HCT116 (cell line): ENCODE results near the gene DEF6. TPM values are rescaled to one million over a fixed set of nuclear protein-coding genes. Genes with fewer than 3 reads are reported as not detected.

Experiments used
- ATAC-seq: fragments of 200-7000 bp; cut with Tn5 transposase; 2 replicates; pipeline ENCODE4 v1.9.1; 2020; ENCODE audit warnings: mild to moderate bottlenecking, moderate library complexity
- BruUV-seq: library from RNA; stranded (reverse); fragments of 400-500 nt; replicated peaks from 2 replicates; lab custom pipeline; 2021; lab: Mats Ljungman, UMichigan
- CTCF ChIA-PET: fragments of 300-600 bp; sonication (Branson Sonifier 250); formaldehyde crosslinking; loops from one replicate; lab custom pipeline; 2021; ENCODE audit warnings: antibody characterized with exemption; lab: Charles Lee
- POLR2A ChIA-PET: fragments of 300-600, 350-600 bp; sonication (Branson Sonifier 250); formaldehyde crosslinking; loops from one replicate; lab custom pipeline; 2021; ENCODE audit warnings: antibody characterized with exemption; lab: Charles Lee
- RAD21 ChIA-PET, 2 experiments: fragments of 300-600 bp; sonication (Branson Sonifier 250); formaldehyde crosslinking; loops; one replicate each; lab custom pipeline; 2023; ENCODE audit warnings: low total read pairs in 2 of 2; ENCODE audit not compliant: uncharacterized antibody in 2 of 2, unreplicated experiment in 2 of 2, low non-redundant PET in 1 of 2; lab: Charles Lee
- DNase-seq: peaks from one replicate; pipeline ENCODE4 v3.0.0-alpha.2; 2010; ENCODE audit warnings: low read depth, low spot score
- H2AFZ ChIP-seq: fragments of 200-600 bp; shearing (Covaris generic), sonication (generic); 2 replicates; pipeline ENCODE4 v1.6.1; 2017; ENCODE audit warnings: low read depth, mixed run types, mixed read lengths, antibody characterized with exemption, low read length; ENCODE audit not compliant: poor library complexity, severe bottlenecking
- H3K27ac ChIP-seq: 2 replicates; pipeline ENCODE4 v1.5.1; 2012; ENCODE audit warnings: low read depth, low read length
- H3K27me3 ChIP-seq: fragments of 200-600 bp; sonication (generic); 2 replicates; pipeline ENCODE4 v1.6.1; 2016; ENCODE audit warnings: mixed run types, low read length, mixed read lengths; ENCODE audit not compliant: insufficient read depth
- H3K36me3 ChIP-seq, 2 experiments: fragments of 200-500 bp in 1 of 2; fragments of 200-600 bp in 1 of 2; sonication (Bioruptor generic) in 1 of 2; sonication (generic) in 1 of 2; 2 replicates each; pipeline versions ENCODE4 v1.5.1 to v1.6.1; 2014 to 2016; ENCODE audit warnings: low read length in 2 of 2, inconsistent platforms in 1 of 2, mixed read lengths in 1 of 2, mixed run types in 1 of 2; ENCODE audit not compliant: insufficient read depth in 2 of 2, control insufficient read depth in 1 of 2
- H3K4me1 ChIP-seq, 2 experiments: fragments of 200-600 bp in 1 of 2; sonication (generic) in 1 of 2; 2 replicates each; pipeline versions ENCODE4 v1.5.1 to v1.6.1; 2012 to 2017; ENCODE audit warnings: low read length in 2 of 2, inconsistent platforms in 1 of 2, mild to moderate bottlenecking in 1 of 2, mixed read lengths in 1 of 2, mixed run types in 1 of 2, moderate library complexity in 1 of 2; ENCODE audit not compliant: insufficient read depth in 2 of 2, control insufficient read depth in 1 of 2
- H3K4me2 ChIP-seq: fragments of 200-600 bp; sonication (generic); 2 replicates; pipeline ENCODE4 v1.6.1; 2017; ENCODE audit warnings: mixed run types, low read length, mixed read lengths
- H3K4me3 ChIP-seq, 2 experiments: fragments of 200-600 bp in 1 of 2; sonication (generic) in 1 of 2; replicated peaks in 1 of 2; 2 replicates each; pipeline ENCODE4 v1.5.1; 2011 to 2016; ENCODE audit warnings: low read length in 2 of 2, control low read depth in 1 of 2, low read depth in 1 of 2, mild to moderate bottlenecking in 1 of 2, mixed read lengths in 1 of 2, mixed run types in 1 of 2
- H3K79me2 ChIP-seq: fragments of 200-600 bp; sonication (generic); 2 replicates; pipeline ENCODE4 v1.6.1; 2017; ENCODE audit warnings: mild to moderate bottlenecking, mixed run types, low read length, moderate library complexity, mixed read lengths; ENCODE audit not compliant: insufficient read depth
- H3K9ac ChIP-seq: fragments of 200-600 bp; sonication (generic); 2 replicates; pipeline ENCODE4 v1.6.1; 2016; ENCODE audit warnings: low read length, mixed read lengths
- H3K9me2 ChIP-seq: fragments of 200-600 bp; sonication (generic), shearing (Covaris generic); 2 replicates; pipeline ENCODE4 v1.6.1; 2017; ENCODE audit warnings: mixed run types, mild to moderate bottlenecking, moderate library complexity; ENCODE audit not compliant: insufficient read depth
- H3K9me3 ChIP-seq, 2 experiments: fragments of 200-500 bp in 1 of 2; fragments of 200-600 bp in 1 of 2; sonication (Bioruptor generic) in 1 of 2; sonication (generic) in 1 of 2; 2 replicates each; pipeline ENCODE4 v1.6.1; 2014 to 2017; ENCODE audit warnings: low read length in 2 of 2, mixed read lengths in 2 of 2, inconsistent platforms in 1 of 2, low read depth in 1 of 2, mild to moderate bottlenecking in 1 of 2, mixed run types in 1 of 2, moderate library complexity in 1 of 2; ENCODE audit not compliant: control insufficient read depth in 1 of 2, insufficient read depth in 1 of 2
- H4K20me1 ChIP-seq: fragments of 200-600 bp; sonication (generic), shearing (Covaris generic); 2 replicates; pipeline ENCODE4 v1.6.1; 2017; ENCODE audit warnings: mixed run types, mild to moderate bottlenecking, moderate library complexity; ENCODE audit not compliant: insufficient read depth
- EZH2phosphoT487 ChIP-seq: fragments of 200-600 bp; IDR thresholded peaks from 2 replicates; pipeline ENCODE4 v1.6.1; 2018; ENCODE audit warnings: antibody characterized with exemption, borderline replicate concordance
- FOSL1 ChIP-seq: IDR thresholded peaks from 2 replicates; pipeline ENCODE4 v1.6.1; 2012; ENCODE audit warnings: low read depth
- POLR2AphosphoS5 ChIP-seq: IDR thresholded peaks from 2 replicates; pipeline ENCODE4 v1.6.1; 2011; ENCODE audit warnings: mild to moderate bottlenecking, low read depth, low read length, moderate library complexity
- SIN3A ChIP-seq: IDR thresholded peaks from 2 replicates; pipeline ENCODE4 v1.6.1; 2012; ENCODE audit warnings: low read depth
- ZFX ChIP-seq: fragments of 450-650 bp; IDR thresholded peaks from 2 replicates; pipeline ENCODE4 v1.6.1; 2017
- ZNF274 ChIP-seq: fragments of 200-500 bp; sonication (Bioruptor generic); IDR thresholded peaks from 2 replicates; pipeline ENCODE4 v1.6.1; 2014; ENCODE audit warnings: mild to moderate bottlenecking, low read depth, low read length, inconsistent platforms
- intact Hi-C: fragments of 100-400 bp; cut with micrococcal nuclease; formaldehyde crosslinking; loops from 2 replicates; pipeline ENCODE4 v1.10.0; 2022
- total RNA-seq: library from RNA; stranded (reverse); gene quantifications from one replicate; pipeline ENCODE4 v1.2.1, GENCODE V29; 2021; ENCODE audit not compliant: unreplicated experiment
- TF ChIP-seq, protein P1 (sequence below): IDR thresholded peaks from 2 replicates; pipeline ENCODE4 v1.6.1; 2011; ENCODE audit warnings: mild to moderate bottlenecking, low read length, moderate library complexity; ENCODE audit not compliant: insufficient replicate concordance; ENCODE audit errors: extremely low read depth
- TF ChIP-seq, protein P2 (sequence below), 3 experiments: fragments of 200-600 bp in 1 of 3; sonication (generic) in 1 of 3; IDR thresholded peaks in 2 of 3; conservative IDR thresholded peaks in 1 of 3; 2 replicates each; pipeline ENCODE4 v1.5.1; 2012 to 2017; ENCODE audit warnings: low read depth in 2 of 3, low read length in 2 of 3, antibody characterized with exemption in 1 of 3, borderline replicate concordance in 1 of 3, control low read depth in 1 of 3, mild to moderate bottlenecking in 1 of 3, mixed read lengths in 1 of 3, mixed run types in 1 of 3, moderate library complexity in 1 of 3; ENCODE audit not compliant: insufficient read depth in 1 of 3
- TF ChIP-seq, protein P3 (sequence below): IDR thresholded peaks from 2 replicates; pipeline ENCODE4 v1.6.1; 2012

Gene DEF6
- total RNA-seq, 1 experiment from 2014 or later, result 40.4 TPM

DNA sequence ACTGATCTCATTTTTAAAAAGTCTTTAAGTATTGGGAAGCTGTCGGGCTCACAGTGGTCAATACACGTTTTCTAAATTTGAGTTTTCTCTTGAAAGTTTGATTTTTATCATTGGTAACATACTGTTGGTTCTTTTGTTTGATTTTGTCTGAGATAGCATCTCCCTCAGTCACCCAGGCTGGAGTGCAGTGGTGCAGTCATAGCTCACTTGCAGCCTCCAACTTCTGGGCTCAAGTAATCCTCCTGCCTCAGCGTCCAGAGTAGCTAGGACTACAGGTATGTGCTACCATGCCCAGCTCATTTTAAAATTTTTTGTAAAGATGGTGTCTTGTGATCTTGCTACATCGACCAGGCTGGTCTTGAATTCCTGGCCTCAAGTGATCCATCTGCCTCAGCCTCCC is 53.8 kb downstream of the DEF6 start:
- ChIA-PET RAD21 (no interaction called here), CTCF (interaction anchor here (1.5 kb wide), 1 partner anchor 9 kb away, joined by 5 read pairs; the partner anchor contains the start of gene PPARD), POLR2A (no interaction called here)
- Histone ChIP-seq H3K4me3 (no peak overlapping the region), H3K27me3 (no peaks in the 10 kb centered on the region), H3K9me3 (no peaks in the 10 kb centered on the region), H3K79me2 (peaks cover 56% of the 10 kb centered on the region), H3K27ac (no peak overlapping the region), H3K4me2 (no peak overlapping the region), H4K20me1 (no peaks in the 10 kb centered on the region), H3K9ac (no peak overlapping the region), H3K9me2 (no peaks in the 10 kb centered on the region), H3K4me1 (no peaks in the 10 kb centered on the region), H2AFZ (no peak overlapping the region), H3K36me3 (peaks cover 5 to 53% of the 10 kb centered on the region in 2 experiments)
- no peak for DNase-seq
- no peak for TF ChIP-seq POLR2AphosphoS5
- TF ChIP-seq EZH2phosphoT487, result no peak
- TF ChIP-seq ZNF274, result no peak
- TF ChIP-seq, protein P1, sequence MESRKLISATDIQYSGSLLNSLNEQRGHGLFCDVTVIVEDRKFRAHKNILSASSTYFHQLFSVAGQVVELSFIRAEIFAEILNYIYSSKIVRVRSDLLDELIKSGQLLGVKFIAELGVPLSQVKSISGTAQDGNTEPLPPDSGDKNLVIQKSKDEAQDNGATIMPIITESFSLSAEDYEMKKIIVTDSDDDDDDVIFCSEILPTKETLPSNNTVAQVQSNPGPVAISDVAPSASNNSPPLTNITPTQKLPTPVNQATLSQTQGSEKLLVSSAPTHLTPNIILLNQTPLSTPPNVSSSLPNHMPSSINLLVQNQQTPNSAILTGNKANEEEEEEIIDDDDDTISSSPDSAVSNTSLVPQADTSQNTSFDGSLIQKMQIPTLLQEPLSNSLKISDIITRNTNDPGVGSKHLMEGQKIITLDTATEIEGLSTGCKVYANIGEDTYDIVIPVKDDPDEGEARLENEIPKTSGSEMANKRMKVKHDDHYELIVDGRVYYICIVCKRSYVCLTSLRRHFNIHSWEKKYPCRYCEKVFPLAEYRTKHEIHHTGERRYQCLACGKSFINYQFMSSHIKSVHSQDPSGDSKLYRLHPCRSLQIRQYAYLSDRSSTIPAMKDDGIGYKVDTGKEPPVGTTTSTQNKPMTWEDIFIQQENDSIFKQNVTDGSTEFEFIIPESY, result no peak
- no peak for TF ChIP-seq FOSL1
- TF ChIP-seq SIN3A, result no peak
- TF ChIP-seq, protein P2, sequence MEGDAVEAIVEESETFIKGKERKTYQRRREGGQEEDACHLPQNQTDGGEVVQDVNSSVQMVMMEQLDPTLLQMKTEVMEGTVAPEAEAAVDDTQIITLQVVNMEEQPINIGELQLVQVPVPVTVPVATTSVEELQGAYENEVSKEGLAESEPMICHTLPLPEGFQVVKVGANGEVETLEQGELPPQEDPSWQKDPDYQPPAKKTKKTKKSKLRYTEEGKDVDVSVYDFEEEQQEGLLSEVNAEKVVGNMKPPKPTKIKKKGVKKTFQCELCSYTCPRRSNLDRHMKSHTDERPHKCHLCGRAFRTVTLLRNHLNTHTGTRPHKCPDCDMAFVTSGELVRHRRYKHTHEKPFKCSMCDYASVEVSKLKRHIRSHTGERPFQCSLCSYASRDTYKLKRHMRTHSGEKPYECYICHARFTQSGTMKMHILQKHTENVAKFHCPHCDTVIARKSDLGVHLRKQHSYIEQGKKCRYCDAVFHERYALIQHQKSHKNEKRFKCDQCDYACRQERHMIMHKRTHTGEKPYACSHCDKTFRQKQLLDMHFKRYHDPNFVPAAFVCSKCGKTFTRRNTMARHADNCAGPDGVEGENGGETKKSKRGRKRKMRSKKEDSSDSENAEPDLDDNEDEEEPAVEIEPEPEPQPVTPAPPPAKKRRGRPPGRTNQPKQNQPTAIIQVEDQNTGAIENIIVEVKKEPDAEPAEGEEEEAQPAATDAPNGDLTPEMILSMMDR (IDR thresholded peaks at IDR 0.05 in 2 of 3, conservative IDR thresholded peaks at IDR 0.05 in 1 of 3; ENCODE audit: borderline replicate concordance in 1 of 3, insufficient read depth in 1 of 3, low read depth in 2 of 3, low read length in 2 of 3), result no peak
- TF ChIP-seq ZFX, result no peak
- TF ChIP-seq, protein P3, sequence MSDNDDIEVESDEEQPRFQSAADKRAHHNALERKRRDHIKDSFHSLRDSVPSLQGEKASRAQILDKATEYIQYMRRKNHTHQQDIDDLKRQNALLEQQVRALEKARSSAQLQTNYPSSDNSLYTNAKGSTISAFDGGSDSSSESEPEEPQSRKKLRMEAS, result no peak
- ATAC-seq, result no peak
- intact Hi-C loops, result no loop called here
- no TSS peak for BruUV-seq
